Stimulated activated CD8-positive, alpha-beta memory T cell treated with anti-CD3 and anti-CD28 coated beads, Interleukin-12 subunit alpha, Interleukin-12 subunit beta, amount 100 ng/mL, for 24 hours (primary cell): Measurements from ENCODE around the gene ELFN2.

Experiments used
- DNase-seq: peaks from one replicate; pipeline ENCODE4 v3.0.0-alpha.2; 2020; ENCODE audit errors: extremely low read depth

ELFN2 gene

GRCh38 chr22:37427711-37428635 lies 694 bp upstream of the ELFN2 start:
- no peak for DNase-seq

GRCh38 chr22:37426706-37427134 lies 559 bp downstream of the ELFN2 start:
- no peak for DNase-seq

- no peak for DNase-seq
Measured at GRCh38 chr22:37425800-37426705, 1.2 kb downstream of the ELFN2 start.

DNA sequence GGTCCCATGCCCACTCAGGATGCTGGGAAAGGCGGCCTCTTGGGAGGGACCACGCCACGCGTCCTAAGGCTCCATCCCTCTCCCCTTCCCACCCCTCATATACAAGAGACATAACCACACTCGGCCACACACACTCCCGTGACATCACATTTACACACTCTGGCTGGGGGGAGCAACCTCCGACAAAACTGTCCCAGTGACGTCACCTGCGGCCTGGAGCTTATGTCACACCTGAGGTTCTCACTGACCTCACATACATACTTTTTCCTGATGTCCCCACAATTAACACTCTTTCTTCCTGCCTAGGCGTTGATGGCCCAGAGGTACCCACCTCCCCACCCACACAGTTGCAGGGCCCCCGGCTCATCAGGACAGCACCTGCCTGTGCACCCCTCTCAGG lies 1.9 kb downstream of the ELFN2 start:
- DNase-seq = no peak

DNA sequence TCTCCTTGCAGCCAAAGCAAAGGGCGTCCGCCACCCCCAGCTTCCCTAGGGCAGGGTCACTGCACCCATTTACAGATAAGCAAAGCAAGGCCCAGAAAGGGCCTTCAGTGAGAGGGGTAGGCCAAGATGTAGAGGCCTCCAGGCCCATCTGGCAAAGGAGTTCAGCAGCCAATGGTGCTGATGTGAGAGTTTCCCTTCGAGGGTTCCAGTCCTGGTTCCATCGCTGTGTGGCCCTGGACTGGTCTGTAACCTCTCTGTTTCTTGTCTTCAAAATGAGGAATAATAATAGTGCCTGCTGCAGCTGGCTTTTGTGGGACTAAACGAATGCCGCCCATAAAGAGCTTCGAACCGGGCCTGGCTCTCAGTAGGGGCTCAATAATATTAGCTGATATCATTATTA lies 4.0 kb downstream of the ELFN2 start:
- DNase-seq = no peak

DNA sequence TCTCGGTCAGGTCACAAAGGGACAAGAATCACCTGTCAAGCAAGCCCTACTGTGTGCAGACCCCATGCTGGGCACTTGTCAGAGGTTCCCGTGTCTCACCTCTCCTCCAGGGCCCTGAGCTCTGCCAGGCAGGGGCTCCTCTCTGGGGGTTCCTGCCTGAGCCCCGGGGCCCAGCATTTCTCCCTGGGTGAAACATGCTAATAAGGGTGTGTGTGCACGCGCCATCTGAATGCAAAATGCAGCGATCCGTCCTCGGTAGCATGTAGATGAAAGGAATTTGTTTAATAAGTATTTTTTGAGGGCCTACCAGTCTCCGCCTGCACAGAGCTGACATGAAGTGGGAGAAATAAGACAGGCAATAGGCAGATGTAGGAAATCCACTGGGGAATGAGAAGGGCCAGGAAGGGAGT lies 5.8 kb downstream of the ELFN2 start:
- DNase-seq = no peak

- no peak for DNase-seq
Measured at GRCh38 chr22:37420686-37421467, 6.4 kb downstream of the ELFN2 start.

GRCh38 chr22:37419969-37420685 lies 7.2 kb downstream of the ELFN2 start:
- DNase-seq = no peak

DNA sequence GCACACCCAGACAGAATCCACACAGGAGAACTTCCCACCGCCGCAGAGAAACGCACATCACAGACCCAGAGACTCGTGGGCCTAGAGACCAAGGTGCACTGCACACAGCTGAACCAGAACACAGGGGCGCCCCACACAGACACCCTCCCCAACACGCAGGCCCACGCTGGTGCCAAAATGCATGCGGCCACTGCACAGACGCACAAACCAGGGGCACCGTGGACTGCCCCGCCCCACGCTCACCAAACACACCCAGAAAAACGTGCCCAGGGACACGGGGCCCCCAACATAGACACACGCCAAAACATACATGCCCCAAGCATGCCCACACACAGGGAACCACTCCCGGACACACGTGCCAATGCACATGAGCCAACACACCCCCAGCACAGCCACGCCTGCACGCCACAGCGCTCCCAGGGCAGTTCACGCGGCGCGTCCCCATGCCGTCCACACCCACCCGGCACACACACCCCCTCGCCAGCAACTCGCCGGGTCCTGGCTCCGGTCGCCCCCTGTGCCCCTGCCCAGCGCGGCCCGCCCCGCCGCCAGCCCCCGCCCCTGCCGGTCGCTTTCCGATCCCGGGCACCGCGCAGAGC lies 7.8 kb downstream of the ELFN2 start:
- DNase-seq = no peak

GRCh38 chr22:37418627-37419369 lies 8.5 kb downstream of the ELFN2 start:
- DNase-seq = no peak

DNA sequence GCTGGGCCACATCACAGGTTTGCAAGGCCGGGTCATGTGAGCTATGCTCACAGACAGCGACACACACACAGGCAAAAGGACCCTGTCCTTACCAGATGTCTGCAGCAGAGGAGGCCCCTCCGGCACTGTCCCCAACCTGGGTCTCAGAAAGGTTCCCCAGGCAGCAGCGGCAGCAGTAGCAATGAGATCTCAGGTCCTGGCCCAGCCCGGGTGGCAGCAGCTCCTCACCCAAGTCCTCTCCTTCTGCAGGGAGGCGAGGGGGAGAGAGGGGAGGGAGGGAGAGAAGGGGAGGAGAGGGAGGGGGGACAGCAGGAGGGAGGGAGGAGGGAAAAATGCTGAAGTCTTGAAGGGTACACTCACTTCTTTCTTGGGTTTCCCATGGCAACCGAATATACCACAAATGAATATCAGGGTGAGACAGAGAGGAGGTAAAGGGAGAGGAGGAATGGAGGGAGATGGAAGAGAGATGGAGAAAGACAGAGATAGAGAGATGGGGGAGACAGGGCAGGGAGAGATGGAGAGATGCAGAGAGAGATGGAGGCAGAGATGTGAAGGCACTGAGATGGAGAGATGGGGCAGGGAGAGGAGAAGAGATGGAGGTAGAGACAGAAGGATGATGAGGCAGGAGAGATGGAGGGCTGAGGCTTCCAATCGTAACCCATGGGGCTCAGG lies 9.5 kb downstream of the ELFN2 start:
- DNase-seq = no peak

DNA sequence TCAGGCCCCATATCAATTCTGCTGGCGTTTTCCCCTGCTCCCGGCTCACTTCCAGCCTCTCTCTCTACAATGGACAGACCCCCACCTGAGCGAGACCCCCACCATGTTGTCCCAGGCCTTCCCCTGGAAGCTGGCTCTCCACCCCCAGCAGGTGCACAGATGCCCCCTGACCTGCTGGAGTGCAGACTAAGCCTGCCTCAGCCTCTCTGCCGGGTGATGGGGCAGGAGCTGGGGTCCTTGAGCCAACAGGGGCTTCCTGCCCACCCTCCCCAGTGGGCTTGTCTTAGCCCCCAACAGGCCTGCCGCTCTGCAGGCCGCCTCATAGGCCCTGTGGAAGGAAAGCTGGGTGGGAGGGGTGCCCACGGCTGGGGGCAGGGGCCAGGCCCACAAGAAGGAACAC lies 10.0 kb downstream of the ELFN2 start:
- no peak for DNase-seq

DNA sequence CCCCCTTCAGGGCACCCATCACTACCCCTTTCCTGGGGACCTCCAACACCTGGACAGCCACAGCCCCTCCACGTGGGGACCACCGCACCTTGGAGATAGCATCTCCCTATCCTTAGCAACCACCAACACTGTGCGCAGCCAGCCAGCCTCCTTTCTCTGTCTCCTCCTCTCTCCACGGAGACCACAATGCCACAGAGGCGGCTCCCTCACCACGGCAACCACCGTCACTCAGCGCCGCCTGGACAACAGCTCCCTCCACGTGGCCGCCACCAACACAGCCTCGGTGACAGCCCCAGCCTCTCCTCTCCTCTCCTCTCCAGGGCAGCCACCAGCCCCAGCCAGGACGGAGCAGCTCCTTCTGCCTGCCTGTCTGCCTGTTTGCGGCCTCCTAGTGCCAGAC lies 10.5 kb downstream of the ELFN2 start:
- DNase-seq = no peak

- DNase-seq = no peak
Measured at GRCh38 chr22:37416389-37416788, 10.9 kb downstream of the ELFN2 start.

DNA sequence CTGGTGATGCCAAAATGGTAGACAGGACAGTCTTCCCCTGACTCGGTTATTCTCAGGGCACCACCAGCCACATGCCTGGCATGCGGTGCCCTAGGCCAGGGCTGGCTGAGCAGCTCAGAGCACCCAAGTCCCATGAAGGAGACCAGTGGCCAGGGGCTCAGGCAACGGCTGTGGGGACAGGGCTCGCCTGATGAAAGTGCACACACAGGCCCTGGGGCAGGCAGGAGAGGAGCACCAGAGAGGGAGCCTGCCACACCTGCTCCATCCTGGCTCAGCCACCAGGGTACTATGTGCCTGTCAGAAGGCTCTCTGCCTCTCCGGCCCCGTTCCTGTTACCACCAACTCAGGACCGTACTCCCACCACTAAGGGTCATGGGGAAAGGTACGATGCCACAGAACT lies 12.1 kb downstream of the ELFN2 start:
- no peak for DNase-seq

DNA sequence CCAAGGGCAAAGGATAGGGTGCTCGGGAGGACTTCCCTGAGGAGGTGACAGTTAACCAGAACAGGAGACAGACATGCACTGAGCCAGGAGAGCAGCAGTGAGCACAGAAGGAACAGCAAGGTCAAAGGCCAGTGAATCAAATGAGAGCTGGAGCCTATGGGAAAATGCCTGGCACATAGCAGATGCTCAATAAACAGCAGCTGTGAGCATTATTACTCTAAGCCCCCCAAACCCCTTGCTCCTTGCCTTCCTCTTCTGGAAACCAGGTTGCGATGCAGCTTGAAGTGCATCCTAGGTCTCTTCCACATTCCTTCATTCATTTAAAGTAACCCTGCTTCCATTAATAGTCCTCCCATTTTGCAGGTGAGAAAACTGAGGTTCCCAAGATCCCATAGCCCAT lies 13.0 kb downstream of the ELFN2 start:
- DNase-seq = no peak

- DNase-seq = no peak
Measured at GRCh38 chr22:37413546-37413945, 13.7 kb downstream of the ELFN2 start.

GRCh38 chr22:37412495-37413250 lies 14.6 kb downstream of the ELFN2 start:
- DNase-seq = no peak

GRCh38 chr22:37411655-37412054 lies 15.6 kb downstream of the ELFN2 start:
- no peak for DNase-seq
